H1 (cell line): ENCODE data around the gene RIPPLY3. TPM values are rescaled to one million over a fixed set of nuclear protein-coding genes. Genes with fewer than 3 reads are reported as not detected.

Experiments used
- CREB1 ChIP-seq: IDR thresholded peaks from 2 replicates; pipeline ENCODE4 v1.6.1; 2012; ENCODE audit warnings: inconsistent platforms
- GABPA ChIP-seq: IDR thresholded peaks from 2 replicates; pipeline ENCODE4 v1.6.1; 2011; ENCODE audit warnings: mild to moderate bottlenecking, low read length, moderate library complexity, borderline replicate concordance; ENCODE audit not compliant: insufficient read depth
- polyA plus RNA-seq, 7 experiments: library from polyadenylated mRNA; depleted of rRNA in 3 of 7; stranded (reverse) in 5 of 7; unstranded in 2 of 7; fragments of >200 nt in 5 of 7; fragments of 200-250 nt in 2 of 7; gene quantifications; 1 replicate in 5 of 7; 2 replicates in 1 of 7; 4 replicates in 1 of 7; pipeline versions ENCODE4 v1.2.1 to v1.2.3, GENCODE V29; 2011 to 2013; ENCODE audit warnings: missing spikeins in 2 of 7, mixed read lengths in 2 of 7
- total RNA-seq: library from RNA; stranded (reverse); fragmentation: NEBNext Ultra II Directional; extraction: Animal tissue kit (Norgen Biotek cat#: 25700); gene quantifications from 2 replicates; pipeline ENCODE4 v1.2.1, GENCODE V29; 2021
- TF ChIP-seq, protein P1 (sequence below): fragments of 300-600 bp; sonication (generic); IDR thresholded peaks from 2 replicates; pipeline ENCODE4 v1.7.1; 2012; ENCODE audit warnings: low read length, moderate library complexity, mild to moderate bottlenecking, inconsistent platforms; ENCODE audit not compliant: insufficient replicate concordance

The RIPPLY3 gene
- total and polyA plus RNA-seq, 2 of the 8 experiments (the other 6 are each of a cell fraction or from before 2014, with no cell fraction given) = 2.0 to 2.2 TPM

DNA sequence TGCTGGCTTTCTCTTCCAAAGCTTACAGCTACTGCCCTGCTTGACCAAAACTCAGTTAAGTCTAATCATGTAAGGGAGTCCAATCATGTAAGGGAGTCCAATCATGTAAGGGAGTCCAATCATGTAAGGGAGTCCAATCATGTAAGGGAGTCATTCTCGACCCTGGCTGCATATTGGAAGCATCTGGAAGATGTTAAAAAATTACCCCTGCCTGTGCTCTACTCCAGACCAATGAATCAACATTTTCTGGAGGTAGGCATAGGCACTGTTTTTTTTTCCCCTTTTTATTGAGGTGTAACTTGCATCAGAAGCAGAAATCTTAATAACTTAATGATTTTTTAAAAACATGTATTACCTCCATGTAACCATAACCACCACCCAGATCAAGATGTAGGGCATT is 56.9 kb downstream of the RIPPLY3 start (continued):
- TF ChIP-seq, protein P1, sequence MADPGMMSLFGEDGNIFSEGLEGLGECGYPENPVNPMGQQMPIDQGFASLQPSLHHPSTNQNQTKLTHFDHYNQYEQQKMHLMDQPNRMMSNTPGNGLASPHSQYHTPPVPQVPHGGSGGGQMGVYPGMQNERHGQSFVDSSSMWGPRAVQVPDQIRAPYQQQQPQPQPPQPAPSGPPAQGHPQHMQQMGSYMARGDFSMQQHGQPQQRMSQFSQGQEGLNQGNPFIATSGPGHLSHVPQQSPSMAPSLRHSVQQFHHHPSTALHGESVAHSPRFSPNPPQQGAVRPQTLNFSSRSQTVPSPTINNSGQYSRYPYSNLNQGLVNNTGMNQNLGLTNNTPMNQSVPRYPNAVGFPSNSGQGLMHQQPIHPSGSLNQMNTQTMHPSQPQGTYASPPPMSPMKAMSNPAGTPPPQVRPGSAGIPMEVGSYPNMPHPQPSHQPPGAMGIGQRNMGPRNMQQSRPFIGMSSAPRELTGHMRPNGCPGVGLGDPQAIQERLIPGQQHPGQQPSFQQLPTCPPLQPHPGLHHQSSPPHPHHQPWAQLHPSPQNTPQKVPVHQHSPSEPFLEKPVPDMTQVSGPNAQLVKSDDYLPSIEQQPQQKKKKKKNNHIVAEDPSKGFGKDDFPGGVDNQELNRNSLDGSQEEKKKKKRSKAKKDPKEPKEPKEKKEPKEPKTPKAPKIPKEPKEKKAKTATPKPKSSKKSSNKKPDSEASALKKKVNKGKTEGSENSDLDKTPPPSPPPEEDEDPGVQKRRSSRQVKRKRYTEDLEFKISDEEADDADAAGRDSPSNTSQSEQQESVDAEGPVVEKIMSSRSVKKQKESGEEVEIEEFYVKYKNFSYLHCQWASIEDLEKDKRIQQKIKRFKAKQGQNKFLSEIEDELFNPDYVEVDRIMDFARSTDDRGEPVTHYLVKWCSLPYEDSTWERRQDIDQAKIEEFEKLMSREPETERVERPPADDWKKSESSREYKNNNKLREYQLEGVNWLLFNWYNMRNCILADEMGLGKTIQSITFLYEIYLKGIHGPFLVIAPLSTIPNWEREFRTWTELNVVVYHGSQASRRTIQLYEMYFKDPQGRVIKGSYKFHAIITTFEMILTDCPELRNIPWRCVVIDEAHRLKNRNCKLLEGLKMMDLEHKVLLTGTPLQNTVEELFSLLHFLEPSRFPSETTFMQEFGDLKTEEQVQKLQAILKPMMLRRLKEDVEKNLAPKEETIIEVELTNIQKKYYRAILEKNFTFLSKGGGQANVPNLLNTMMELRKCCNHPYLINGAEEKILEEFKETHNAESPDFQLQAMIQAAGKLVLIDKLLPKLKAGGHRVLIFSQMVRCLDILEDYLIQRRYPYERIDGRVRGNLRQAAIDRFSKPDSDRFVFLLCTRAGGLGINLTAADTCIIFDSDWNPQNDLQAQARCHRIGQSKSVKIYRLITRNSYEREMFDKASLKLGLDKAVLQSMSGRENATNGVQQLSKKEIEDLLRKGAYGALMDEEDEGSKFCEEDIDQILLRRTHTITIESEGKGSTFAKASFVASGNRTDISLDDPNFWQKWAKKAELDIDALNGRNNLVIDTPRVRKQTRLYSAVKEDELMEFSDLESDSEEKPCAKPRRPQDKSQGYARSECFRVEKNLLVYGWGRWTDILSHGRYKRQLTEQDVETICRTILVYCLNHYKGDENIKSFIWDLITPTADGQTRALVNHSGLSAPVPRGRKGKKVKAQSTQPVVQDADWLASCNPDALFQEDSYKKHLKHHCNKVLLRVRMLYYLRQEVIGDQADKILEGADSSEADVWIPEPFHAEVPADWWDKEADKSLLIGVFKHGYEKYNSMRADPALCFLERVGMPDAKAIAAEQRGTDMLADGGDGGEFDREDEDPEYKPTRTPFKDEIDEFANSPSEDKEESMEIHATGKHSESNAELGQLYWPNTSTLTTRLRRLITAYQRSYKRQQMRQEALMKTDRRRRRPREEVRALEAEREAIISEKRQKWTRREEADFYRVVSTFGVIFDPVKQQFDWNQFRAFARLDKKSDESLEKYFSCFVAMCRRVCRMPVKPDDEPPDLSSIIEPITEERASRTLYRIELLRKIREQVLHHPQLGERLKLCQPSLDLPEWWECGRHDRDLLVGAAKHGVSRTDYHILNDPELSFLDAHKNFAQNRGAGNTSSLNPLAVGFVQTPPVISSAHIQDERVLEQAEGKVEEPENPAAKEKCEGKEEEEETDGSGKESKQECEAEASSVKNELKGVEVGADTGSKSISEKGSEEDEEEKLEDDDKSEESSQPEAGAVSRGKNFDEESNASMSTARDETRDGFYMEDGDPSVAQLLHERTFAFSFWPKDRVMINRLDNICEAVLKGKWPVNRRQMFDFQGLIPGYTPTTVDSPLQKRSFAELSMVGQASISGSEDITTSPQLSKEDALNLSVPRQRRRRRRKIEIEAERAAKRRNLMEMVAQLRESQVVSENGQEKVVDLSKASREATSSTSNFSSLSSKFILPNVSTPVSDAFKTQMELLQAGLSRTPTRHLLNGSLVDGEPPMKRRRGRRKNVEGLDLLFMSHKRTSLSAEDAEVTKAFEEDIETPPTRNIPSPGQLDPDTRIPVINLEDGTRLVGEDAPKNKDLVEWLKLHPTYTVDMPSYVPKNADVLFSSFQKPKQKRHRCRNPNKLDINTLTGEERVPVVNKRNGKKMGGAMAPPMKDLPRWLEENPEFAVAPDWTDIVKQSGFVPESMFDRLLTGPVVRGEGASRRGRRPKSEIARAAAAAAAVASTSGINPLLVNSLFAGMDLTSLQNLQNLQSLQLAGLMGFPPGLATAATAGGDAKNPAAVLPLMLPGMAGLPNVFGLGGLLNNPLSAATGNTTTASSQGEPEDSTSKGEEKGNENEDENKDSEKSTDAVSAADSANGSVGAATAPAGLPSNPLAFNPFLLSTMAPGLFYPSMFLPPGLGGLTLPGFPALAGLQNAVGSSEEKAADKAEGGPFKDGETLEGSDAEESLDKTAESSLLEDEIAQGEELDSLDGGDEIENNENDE = no peak
- no peak for TF ChIP-seq GABPA
- no peak for TF ChIP-seq CREB1
- TF ChIP-seq, all 59 proteins: peak for 0
